ENCODE measurements around the gene COA7.
A peak's percentile ranks its signal among the peaks of the same experiment; 100 is the strongest.
"Not testable (repeated sequence)": the region's sequence is repeated elsewhere in the genome, so short reads cannot be mapped to it uniquely, and the experiment has no call there.

Gene COA7

GRCh38 chr1:52702886-52703787 is 5.0 kb upstream of the COA7 start:
- TF ChIP-seq CTBP1 (IDR thresholded peaks at IDR 0.05; ENCODE audit: borderline replicate concordance) (no peak), L3MBTL2 (conservative IDR thresholded peaks at IDR 0.05) (peak; percentile 98), PKNOX1 (IDR thresholded peaks at IDR 0.05) (peak; percentile 71)
- ChIA-PET POLR2A (interaction anchor here (0.6 to 1.8 kb wide), 18 partner anchors 9 to 260 kb away, joined by 3 to 22 read pairs (median 4); partner anchors contain the start of genes ZYG11A and ZYG11B), CTCF (interaction anchor here (0.6 to 1.2 kb wide), 3 partner anchors 10 to 616 kb away, joined by 3 read pairs; no protein-coding TSS in a partner anchor)
- DNase-seq (ENCODE audit: extremely low spot score), result peak; percentile 86

GRCh38 chr1:52695627-52696026 is 2.5 kb downstream of the COA7 start:
- no peak for DNase-seq (ENCODE audit: extremely low spot score)
- ChIA-PET POLR2A (no interaction called here), CTCF (interaction anchor here (2.4 kb wide), 1 partner anchor 10 kb away, joined by 9 read pairs; no protein-coding TSS in a partner anchor)
- TF ChIP-seq SUZ12 (IDR thresholded peaks at IDR 0.05) (no peak), HDGF (IDR thresholded peaks at IDR 0.05; ENCODE audit: borderline replicate concordance) (no peak), CTBP1 (IDR thresholded peaks at IDR 0.05; ENCODE audit: borderline replicate concordance) (no peak), FOXA1 (IDR thresholded peaks at IDR 0.05) (no peak), SP1 (IDR thresholded peaks at IDR 0.05) (no peak), LEF1 (IDR thresholded peaks at IDR 0.05; ENCODE audit: borderline replicate concordance) (no peak), ZNF384 (IDR thresholded peaks at IDR 0.05) (no peak)

- DNase-seq (ENCODE audit: extremely low spot score), result no peak
- CTCF ChIA-PET, result no interaction called here
- POLR2A ChIA-PET, result interaction anchor here (0.6 to 1.3 kb wide), 2 partner anchors 9 to 19 kb away, joined by 3 to 5 read pairs; no protein-coding TSS in a partner anchor
- no peak for TF ChIP-seq CTBP1 (IDR thresholded peaks at IDR 0.05; ENCODE audit: borderline replicate concordance)
- TF ChIP-seq ELF4 (IDR thresholded peaks at IDR 0.05), result no peak
- no peak for TF ChIP-seq LEF1 (IDR thresholded peaks at IDR 0.05; ENCODE audit: borderline replicate concordance)
- TF ChIP-seq L3MBTL2 (conservative IDR thresholded peaks at IDR 0.05), result no peak
- no peak for TF ChIP-seq ARNT (IDR thresholded peaks at IDR 0.05)
- TF ChIP-seq FOXK2 (IDR thresholded peaks at IDR 0.05), result no peak
- no peak for TF ChIP-seq ZNF384 (IDR thresholded peaks at IDR 0.05)
- TF ChIP-seq SP1 (IDR thresholded peaks at IDR 0.05), result no peak
Measured at GRCh38 chr1:52693843-52694242, 4.3 kb downstream of the COA7 start.

GRCh38 chr1:52693351-52693750 is 4.8 kb downstream of the COA7 start:
- CTCF ChIA-PET; DNase-seq (ENCODE audit: extremely low spot score): not testable (repeated sequence)
- POLR2A ChIA-PET, result interaction anchor here (0.6 to 1.3 kb wide), 3 partner anchors 10 to 150 kb away, joined by 3 to 5 read pairs (median 3); no protein-coding TSS in a partner anchor

GRCh38 chr1:52692697-52693096 is 5.5 kb downstream of the COA7 start:
- ChIA-PET CTCF (no interaction called here), POLR2A (interaction anchor here (0.8 to 1.3 kb wide), 2 partner anchors 11 to 151 kb away, joined by 3 to 5 read pairs; no protein-coding TSS in a partner anchor)
- DNase-seq (ENCODE audit: extremely low spot score), result no peak
- TF ChIP-seq L3MBTL2 (conservative IDR thresholded peaks at IDR 0.05), result no peak
- TF ChIP-seq HDGF (IDR thresholded peaks at IDR 0.05; ENCODE audit: borderline replicate concordance), result no peak
- no peak for TF ChIP-seq NFRKB (IDR thresholded peaks at IDR 0.05)
- TF ChIP-seq FOXK2 (IDR thresholded peaks at IDR 0.05), result no peak
- TF ChIP-seq BHLHE40 (IDR thresholded peaks at IDR 0.05; ENCODE audit: borderline replicate concordance), result no peak
- TF ChIP-seq ELF4 (IDR thresholded peaks at IDR 0.05), result no peak
- TF ChIP-seq LEF1 (IDR thresholded peaks at IDR 0.05; ENCODE audit: borderline replicate concordance), result no peak
- TF ChIP-seq ZNF384 (IDR thresholded peaks at IDR 0.05), result no peak
- TF ChIP-seq TARDBP (IDR thresholded peaks at IDR 0.05), result no peak
- TF ChIP-seq SP1 (IDR thresholded peaks at IDR 0.05), result no peak
- no peak for TF ChIP-seq CTBP1 (IDR thresholded peaks at IDR 0.05; ENCODE audit: borderline replicate concordance)
- no peak for TF ChIP-seq PKNOX1 (IDR thresholded peaks at IDR 0.05)

- ChIA-PET POLR2A (no interaction called here), CTCF (no interaction called here)
- no peak for TF ChIP-seq FOXK2 (IDR thresholded peaks at IDR 0.05)
- no peak for TF ChIP-seq PKNOX1 (IDR thresholded peaks at IDR 0.05)
- no peak for TF ChIP-seq ARNT (IDR thresholded peaks at IDR 0.05)
- TF ChIP-seq LEF1 (IDR thresholded peaks at IDR 0.05; ENCODE audit: borderline replicate concordance), result no peak
- no peak for TF ChIP-seq HDGF (IDR thresholded peaks at IDR 0.05; ENCODE audit: borderline replicate concordance)
- no peak for TF ChIP-seq ZNF384 (IDR thresholded peaks at IDR 0.05)
- TF ChIP-seq FOXM1 (IDR thresholded peaks at IDR 0.05; ENCODE audit: borderline replicate concordance), result no peak
- no peak for TF ChIP-seq CTBP1 (IDR thresholded peaks at IDR 0.05; ENCODE audit: borderline replicate concordance)
- no peak for DNase-seq (ENCODE audit: extremely low spot score)
Measured at GRCh38 chr1:52691821-52692220, 6.3 kb downstream of the COA7 start.
